PC-3 (cell line): ENCODE data around the gene MZB1. TPM values are rescaled to one million over a fixed set of nuclear protein-coding genes. Genes with fewer than 3 reads are reported as not detected.

Experiments
- ATAC-seq: fragments of 200-7000 bp; cut with Tn5 transposase; 2 replicates; pipeline ENCODE4 v1.9.1; 2020; ENCODE audit warnings: mild to moderate bottlenecking, moderate library complexity
- BruUV-seq: library from RNA; stranded (reverse); fragments of 400-500 nt; replicated peaks from 2 replicates; lab custom pipeline; 2021; lab: Mats Ljungman, UMichigan
- CTCF ChIA-PET: fragments of 300-600 bp; sonication (Branson Sonifier 250); formaldehyde crosslinking; loops from one replicate; lab custom pipeline; 2022; ENCODE audit warnings: antibody characterized with exemption; lab: Charles Lee
- POLR2A ChIA-PET: fragments of 300-600 bp; sonication (Branson Sonifier 250); formaldehyde crosslinking; loops from one replicate; lab custom pipeline; 2022; ENCODE audit warnings: antibody characterized with exemption; ENCODE audit not compliant: unreplicated experiment; lab: Charles Lee
- DNase-seq: peaks from one replicate; pipeline ENCODE4 v3.0.0-alpha.2; 2015
- H2AFZ ChIP-seq: fragments of 300-600 bp; sonication (generic); 2 replicates; pipeline ENCODE4 v1.6.0; 2016; ENCODE audit warnings: antibody characterized with exemption, low read length
- H3F3A ChIP-seq: fragments of 300-600 bp; sonication (generic); one replicate; pipeline ENCODE4 v1.6.0; 2017; ENCODE audit warnings: antibody characterized with exemption, low read length, control low read depth, mild to moderate bottlenecking; ENCODE audit not compliant: unreplicated experiment
- H3K27ac ChIP-seq: fragments of 300-600 bp; sonication (generic); 2 replicates; pipeline ENCODE4 v1.5.1; 2016; ENCODE audit warnings: mild to moderate bottlenecking, low read length
- H3K27me3 ChIP-seq: fragments of 300-600 bp; sonication (generic); 2 replicates; pipeline ENCODE4 v1.6.1; 2016; ENCODE audit warnings: low read length, mixed read lengths
- H3K36me3 ChIP-seq: fragments of 300-600 bp; sonication (generic); 2 replicates; pipeline ENCODE4 v1.6.1; 2016; ENCODE audit warnings: low read depth, mixed run types, low read length, mixed read lengths
- H3K4me1 ChIP-seq: fragments of 300-600 bp; sonication (generic); 2 replicates; pipeline ENCODE4 v1.5.1; 2016; ENCODE audit warnings: low read length; ENCODE audit not compliant: insufficient read depth
- H3K4me2 ChIP-seq: fragments of 300-600 bp; sonication (generic); 2 replicates; pipeline ENCODE4 v1.6.0; 2016; ENCODE audit warnings: low read length
- H3K4me3 ChIP-seq: fragments of 300-600 bp; sonication (generic); 2 replicates; pipeline ENCODE4 v1.5.1; 2016; ENCODE audit warnings: mild to moderate bottlenecking, low read length, mixed read lengths
- H3K79me2 ChIP-seq: fragments of 300-600 bp; sonication (generic); 2 replicates; pipeline ENCODE4 v1.6.1; 2017; ENCODE audit warnings: low read length, mixed read lengths
- H3K9ac ChIP-seq: fragments of 300-600 bp; sonication (generic); 2 replicates; pipeline ENCODE4 v1.6.0; 2016; ENCODE audit warnings: mild to moderate bottlenecking, low read length
- H3K9me2 ChIP-seq: fragments of 300-600 bp; sonication (generic); replicated peaks from 2 replicates; pipeline ENCODE4 v1.6.1; 2016; ENCODE audit warnings: mixed run types, low read length, mixed read lengths
- H3K9me3 ChIP-seq: fragments of 300-600 bp; sonication (generic); 2 replicates; pipeline ENCODE4 v1.6.1; 2016; ENCODE audit warnings: low read length, mixed read lengths
- H4K20me1 ChIP-seq: fragments of 300-600 bp; sonication (generic); 2 replicates; pipeline ENCODE4 v1.6.1; 2016; ENCODE audit warnings: low read length, mixed read lengths
- EZH2 ChIP-seq: fragments of 300-600 bp; sonication (generic); IDR thresholded peaks from one replicate; pipeline ENCODE4 v1.6.1; 2017; ENCODE audit warnings: antibody characterized with exemption, mild to moderate bottlenecking, low read length; ENCODE audit not compliant: unreplicated experiment
- EZH2phosphoT487 ChIP-seq: fragments of 300-600 bp; sonication (generic); IDR thresholded peaks from 2 replicates; pipeline ENCODE4 v1.6.1; 2018; ENCODE audit warnings: mild to moderate bottlenecking, antibody characterized with exemption, low read length, borderline replicate concordance
- intact Hi-C: fragments of 100-400 bp; cut with micrococcal nuclease; formaldehyde crosslinking; loops from 2 replicates; pipeline ENCODE4 v1.9.0; 2023
- total RNA-seq: library from RNA; depleted of rRNA; stranded (reverse); fragments of >200 nt; gene quantifications from 2 replicates; pipeline ENCODE4 v1.2.3, GENCODE V29; 2014
- TF ChIP-seq, protein P1 (sequence below): fragments of 300-600 bp; sonication (generic); conservative IDR thresholded peaks from 2 replicates; pipeline ENCODE4 v1.5.1; 2017; ENCODE audit warnings: antibody characterized with exemption, low read depth, mild to moderate bottlenecking, low read length

Gene MZB1
- total RNA-seq, 1 experiment from 2014 or later = 0.22 TPM

DNA sequence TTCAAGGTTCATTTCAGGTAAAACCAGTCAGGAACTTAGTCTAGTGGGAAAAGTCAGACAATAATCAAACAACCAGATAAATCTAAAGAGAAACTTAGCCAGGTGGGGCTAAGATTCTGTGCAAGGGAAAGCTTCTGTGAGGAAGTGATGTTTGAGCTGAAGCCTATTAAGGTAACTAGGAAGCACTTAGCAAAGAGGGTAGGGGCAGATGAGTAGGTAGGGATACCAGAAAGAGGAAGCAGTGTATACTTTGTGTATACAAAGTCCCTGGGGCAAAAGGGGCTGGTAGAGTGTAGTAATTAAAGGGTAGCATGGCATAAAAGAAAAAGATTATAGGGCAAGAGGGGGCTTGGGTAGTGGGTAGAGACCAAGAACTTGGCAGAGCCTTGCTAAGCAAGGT is 17.8 kb upstream of the MZB1 start:
- Histone ChIP-seq H3K4me3 (no peak overlapping the region), H3K9me3 (no peaks in the 10 kb centered on the region), H3K79me2 (no peaks in the 10 kb centered on the region), H3K27ac (no peak overlapping the region), H3F3A (no peaks in the 10 kb centered on the region), H3K4me2 (no peak overlapping the region), H3K4me1 (peaks cover 10% of the 10 kb centered on the region), H3K36me3 (no peaks in the 10 kb centered on the region), H3K9me2 (no peaks in the 10 kb centered on the region), H2AFZ (no peak overlapping the region), H3K27me3 (no peaks in the 10 kb centered on the region), H3K9ac (no peak overlapping the region), H4K20me1 (no peaks in the 10 kb centered on the region)
- ATAC-seq (no peak), DNase-seq (no peak)
- no peak for TF ChIP-seq EZH2
- TF ChIP-seq, protein P1, sequence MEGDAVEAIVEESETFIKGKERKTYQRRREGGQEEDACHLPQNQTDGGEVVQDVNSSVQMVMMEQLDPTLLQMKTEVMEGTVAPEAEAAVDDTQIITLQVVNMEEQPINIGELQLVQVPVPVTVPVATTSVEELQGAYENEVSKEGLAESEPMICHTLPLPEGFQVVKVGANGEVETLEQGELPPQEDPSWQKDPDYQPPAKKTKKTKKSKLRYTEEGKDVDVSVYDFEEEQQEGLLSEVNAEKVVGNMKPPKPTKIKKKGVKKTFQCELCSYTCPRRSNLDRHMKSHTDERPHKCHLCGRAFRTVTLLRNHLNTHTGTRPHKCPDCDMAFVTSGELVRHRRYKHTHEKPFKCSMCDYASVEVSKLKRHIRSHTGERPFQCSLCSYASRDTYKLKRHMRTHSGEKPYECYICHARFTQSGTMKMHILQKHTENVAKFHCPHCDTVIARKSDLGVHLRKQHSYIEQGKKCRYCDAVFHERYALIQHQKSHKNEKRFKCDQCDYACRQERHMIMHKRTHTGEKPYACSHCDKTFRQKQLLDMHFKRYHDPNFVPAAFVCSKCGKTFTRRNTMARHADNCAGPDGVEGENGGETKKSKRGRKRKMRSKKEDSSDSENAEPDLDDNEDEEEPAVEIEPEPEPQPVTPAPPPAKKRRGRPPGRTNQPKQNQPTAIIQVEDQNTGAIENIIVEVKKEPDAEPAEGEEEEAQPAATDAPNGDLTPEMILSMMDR = no peak
- no peak for TF ChIP-seq EZH2phosphoT487
- ChIA-PET CTCF (no interaction called here), POLR2A (no interaction called here)
- BruUV-seq = no TSS peak
- intact Hi-C loops = no loop called here

DNA sequence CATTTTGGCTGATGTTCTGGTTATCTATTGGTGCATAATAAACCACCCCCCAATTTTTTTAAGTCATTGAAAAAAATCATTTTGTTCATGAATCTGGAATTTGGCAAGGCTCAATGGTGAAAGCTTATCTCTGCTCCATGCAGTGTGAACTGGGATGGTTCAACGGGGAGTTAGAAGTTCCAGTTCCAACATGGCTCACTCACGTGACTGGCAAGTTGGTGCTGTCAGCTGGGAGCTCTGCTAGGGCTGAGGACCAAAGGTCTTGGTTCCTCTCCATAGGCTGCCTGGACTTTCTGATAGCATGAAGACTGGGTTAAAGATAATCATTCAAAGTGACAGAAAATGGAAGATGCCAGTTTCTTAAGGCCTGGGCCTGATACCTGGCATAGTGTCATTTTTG is 17.2 kb upstream of the MZB1 start:
- ATAC-seq = no peak
- no TSS peak for BruUV-seq

DNA sequence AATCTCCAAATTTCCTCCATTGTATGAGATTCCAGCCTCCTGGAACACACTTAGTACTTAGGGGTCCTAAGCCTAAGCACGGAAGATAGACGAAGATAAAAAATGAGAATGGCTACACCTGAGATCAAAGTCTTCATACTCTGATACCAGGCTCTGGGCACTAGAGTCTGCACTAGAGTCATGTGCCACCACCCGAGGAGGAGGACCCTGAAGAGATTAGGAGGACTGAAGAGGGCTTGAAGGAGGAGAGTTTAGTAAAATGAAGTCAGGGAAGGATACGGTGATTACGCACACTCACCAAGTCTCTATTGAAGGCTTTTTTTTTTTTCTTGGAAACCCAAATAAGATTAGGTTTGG is 14.7 kb upstream of the MZB1 start:
- BruUV-seq = TSS peak; percentile 88
- Histone ChIP-seq H3K4me3 (peak overlapping the region; percentile 68), H3K4me2 (peak overlapping the region; percentile 90), H3K36me3 (no peaks in the 10 kb centered on the region), H4K20me1 (no peaks in the 10 kb centered on the region), H3K27me3 (no peaks in the 10 kb centered on the region), H3K27ac (peak overlapping the region; percentile 90), H3K9ac (peak overlapping the region; percentile 88), H3F3A (no peaks in the 10 kb centered on the region), H2AFZ (peak overlapping the region; percentile 91), H3K4me1 (peaks cover 10% of the 10 kb centered on the region), H3K9me2 (no peaks in the 10 kb centered on the region), H3K9me3 (no peaks in the 10 kb centered on the region), H3K79me2 (no peaks in the 10 kb centered on the region)
- TF ChIP-seq, protein P1 = no peak
- TF ChIP-seq EZH2phosphoT487 (no peak), EZH2 (no peak)
- DNase-seq (no peak), ATAC-seq (no peak)
- CTCF ChIA-PET = no interaction called here
- intact Hi-C loops = no loop called here
- POLR2A ChIA-PET = interaction anchor here (0.5 kb wide), 1 partner anchor 795 kb away, joined by 3 read pairs; no protein-coding TSS in a partner anchor

More for the DNA sequence above, 17.2 kb upstream of the MZB1 start:
- POLR2A ChIA-PET = no interaction called here
- H3K9me3 ChIP-seq = no peaks in the 10 kb centered on the region
- no peaks in the 10 kb centered on the region for H3K79me2 ChIP-seq
- H3K9ac ChIP-seq = no peak overlapping the region
- no peaks in the 10 kb centered on the region for H3F3A ChIP-seq
- H3K9me2 ChIP-seq = no peaks in the 10 kb centered on the region
- intact Hi-C loops = no loop called here
- H3K4me1 ChIP-seq = peaks cover 10% of the 10 kb centered on the region
- no peak overlapping the region for H2AFZ ChIP-seq
- H4K20me1 ChIP-seq = no peaks in the 10 kb centered on the region
- H3K4me2 ChIP-seq = no peak overlapping the region
- no peaks in the 10 kb centered on the region for H3K36me3 ChIP-seq
- no peak overlapping the region for H3K27ac ChIP-seq
- TF ChIP-seq EZH2phosphoT487 (no peak), EZH2 (no peak)
- TF ChIP-seq, protein P1 = no peak
- no peaks in the 10 kb centered on the region for H3K27me3 ChIP-seq
- CTCF ChIA-PET = no interaction called here
- DNase-seq = no peak
- H3K4me3 ChIP-seq = no peak overlapping the region
